Smooth muscle cell (in vitro differentiated cells): ENCODE measurements around the gene ADARB1. TPM values are rescaled to one million over a fixed set of nuclear protein-coding genes. Genes with fewer than 3 reads are reported as not detected.
A peak's percentile ranks its signal among the peaks of the same experiment; 100 is the strongest.

ENCODE experiments used
- DNase-seq: peaks from one replicate; lab custom pipeline; 2025; ENCODE audit not compliant: unreplicated experiment; lab: John Stamatoyannopoulos, UW
- H2AFZ ChIP-seq: fragments of 200-600 bp; sonication (generic); 2 replicates; pipeline ENCODE4 v1.6.0; 2016; ENCODE audit warnings: antibody characterized with exemption, low read depth, mild to moderate bottlenecking
- H3F3A ChIP-seq: fragments of 200-600 bp; sonication (generic); 2 replicates; pipeline ENCODE4 v1.6.0; 2017; ENCODE audit warnings: antibody characterized with exemption, low read depth
- H3K27ac ChIP-seq: fragments of 200-600 bp; sonication (generic); 2 replicates; pipeline ENCODE4 v1.5.1; 2016; ENCODE audit warnings: low read depth, mild to moderate bottlenecking
- H3K27me3 ChIP-seq: fragments of 200-600 bp; sonication (generic); 2 replicates; pipeline ENCODE4 v1.6.1; 2016; ENCODE audit warnings: low read depth, mild to moderate bottlenecking
- H3K36me3 ChIP-seq: fragments of 200-600 bp; sonication (generic); 2 replicates; pipeline ENCODE4 v1.5.1; 2016; ENCODE audit warnings: low read depth
- H3K4me1 ChIP-seq: fragments of 200-600 bp; sonication (generic); 2 replicates; pipeline ENCODE4 v1.5.1; 2016; ENCODE audit warnings: low read depth
- H3K4me2 ChIP-seq: fragments of 200-600 bp; sonication (generic); 2 replicates; pipeline ENCODE4 v1.6.0; 2016; ENCODE audit warnings: mild to moderate bottlenecking
- H3K4me3 ChIP-seq: fragments of 200-600 bp; sonication (generic); 2 replicates; pipeline ENCODE4 v1.5.1; 2016; ENCODE audit warnings: mild to moderate bottlenecking
- H3K79me2 ChIP-seq: fragments of 200-600 bp; sonication (generic); 2 replicates; pipeline ENCODE4 v1.6.0; 2016; ENCODE audit warnings: low read depth, mild to moderate bottlenecking
- H3K9ac ChIP-seq: fragments of 200-600 bp; sonication (generic); 2 replicates; pipeline ENCODE4 v1.6.0; 2016; ENCODE audit warnings: low read depth
- H3K9me3 ChIP-seq: fragments of 200-600 bp; sonication (generic); replicated peaks from 2 replicates; pipeline ENCODE4 v1.5.1; 2016; ENCODE audit warnings: low read depth
- H4K20me1 ChIP-seq: fragments of 200-600 bp; sonication (generic); 2 replicates; pipeline ENCODE4 v1.6.0; 2016; ENCODE audit warnings: low read depth
- CTCF ChIP-seq: fragments of 200-600 bp; sonication (generic); IDR thresholded peaks from 2 replicates; pipeline ENCODE4 v1.5.1; 2017; ENCODE audit warnings: borderline replicate concordance, mild to moderate bottlenecking, antibody characterized with exemption; ENCODE audit not compliant: insufficient read depth, poor library complexity, severe bottlenecking
- WGBS: methylation state at CpG from one replicate; pipeline ENCODE4 v1.1.7; 2016; ENCODE audit warnings: low lambda C conversion rate; 5-methylcytosine and 5-hydroxymethylcytosine counted together
- polyA plus RNA-seq: library from polyadenylated mRNA; unstranded; fragments of >200 nt; fragmentation: Nextera tagmentation; extraction: Ambion mirVana; gene quantifications from 2 replicates; pipeline ENCODE4 v1.2.1, GENCODE V29; 2016
- total RNA-seq: library from RNA; depleted of rRNA; stranded (reverse); fragments of >200 nt; gene quantifications from 2 replicates; pipeline ENCODE4 v1.2.3, GENCODE V29; 2014

The ADARB1 gene
- total and polyA plus RNA-seq, 2 experiments from 2014 or later: 25.6 to 28.9 TPM

- DNase-seq: no peak
- Histone ChIP-seq H3K36me3 (no peaks in the 10 kb centered on the region), H3K9me3 (no peaks in the 10 kb centered on the region), H4K20me1 (no peaks in the 10 kb centered on the region), H3K4me1 (peaks cover 33% of the 10 kb centered on the region), H3K27me3 (no peaks in the 10 kb centered on the region), H3K79me2 (no peaks in the 10 kb centered on the region), H3F3A (peaks cover 8% of the 10 kb centered on the region), H2AFZ (peak overlapping the region; percentile 66), H3K4me2 (peak overlapping the region; percentile 61), H3K4me3 (no peak overlapping the region), H3K27ac (no peak overlapping the region), H3K9ac (no peak overlapping the region)
- TF ChIP-seq CTCF: no peak
- 80% methylated on average over 22 of the region's 23 CpGs for WGBS
These were observed 43.5 kb upstream of the ADARB1 start for GRCh38 chr21:45030682-45031570.

GRCh38 chr21:45031571-45032191 lies 42.7 kb upstream of the ADARB1 start:
- Histone ChIP-seq H3K4me1 (peaks cover 33% of the 10 kb centered on the region), H3K4me3 (no peak overlapping the region), H3K36me3 (no peaks in the 10 kb centered on the region), H4K20me1 (no peaks in the 10 kb centered on the region), H3K4me2 (no peak overlapping the region), H3K9ac (no peak overlapping the region), H3K27ac (no peak overlapping the region), H3K79me2 (no peaks in the 10 kb centered on the region), H3K9me3 (no peaks in the 10 kb centered on the region), H3F3A (peaks cover 8% of the 10 kb centered on the region), H2AFZ (no peak overlapping the region), H3K27me3 (no peaks in the 10 kb centered on the region)
- 93% methylated on average over 23 of the region's 23 CpGs for WGBS
- no peak for DNase-seq
- no peak for TF ChIP-seq CTCF

GRCh38 chr21:45032332-45032731 lies 42.0 kb upstream of the ADARB1 start:
- Histone ChIP-seq H3K27ac (no peak overlapping the region), H4K20me1 (no peaks in the 10 kb centered on the region), H3K9ac (no peak overlapping the region), H3K4me2 (no peak overlapping the region), H3K4me1 (peaks cover 33% of the 10 kb centered on the region), H3F3A (peaks cover 8% of the 10 kb centered on the region), H3K79me2 (no peaks in the 10 kb centered on the region), H3K27me3 (no peaks in the 10 kb centered on the region), H3K4me3 (no peak overlapping the region), H3K36me3 (no peaks in the 10 kb centered on the region), H2AFZ (no peak overlapping the region), H3K9me3 (no peaks in the 10 kb centered on the region)
- no peak for TF ChIP-seq CTCF
- WGBS: 95% methylated on average over 11 of the region's 21 CpGs
- DNase-seq: no peak
